ENCODE results near the gene BTBD16.
A peak's percentile ranks its signal among the peaks of the same experiment; 100 is the strongest.

The BTBD16 gene

DNA sequence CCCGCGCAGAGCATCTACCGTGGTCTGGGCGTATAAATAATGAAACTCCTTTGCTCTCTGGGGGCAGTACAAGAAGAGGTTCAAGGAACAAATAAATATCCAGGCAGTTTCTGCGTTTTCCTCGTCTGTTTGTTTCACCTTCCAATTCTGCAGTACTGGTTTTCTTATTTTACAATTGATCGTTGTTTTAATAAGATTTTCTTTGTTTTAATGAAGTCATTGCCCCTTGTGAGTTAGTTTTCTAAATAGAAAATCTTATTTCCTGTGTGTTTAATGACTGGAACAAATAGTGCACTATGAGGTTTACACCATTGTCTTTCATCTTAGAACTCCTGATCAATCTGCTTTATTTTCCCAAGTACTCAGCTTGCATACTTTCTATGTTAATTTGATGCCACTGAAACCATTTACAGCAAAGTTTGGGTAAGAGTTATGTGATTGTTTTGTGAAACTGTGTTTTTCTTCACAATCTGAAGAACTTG is 104.6 kb downstream of the BTBD16 start:
- peaks cover 6% of the 10 kb centered on the region for H3K4me1 ChIP-seq (ENCODE audit: low read length)
- no peaks in the 10 kb centered on the region for H3K79me2 ChIP-seq (ENCODE audit: low read length)
- H2AFZ ChIP-seq (ENCODE audit: low read depth, low read length) = no peak overlapping the region
- H3K36me3 ChIP-seq (replicated peaks; ENCODE audit: low read depth, low read length) = no peaks in the 10 kb centered on the region
- H3K27me3 ChIP-seq (ENCODE audit: low read depth, low read length) = peaks cover 57% of the 10 kb centered on the region
- no peak overlapping the region for H3K9ac ChIP-seq (ENCODE audit: low read length)
- H3K9me3 ChIP-seq (ENCODE audit: insufficient read depth, low read length) = no peaks in the 10 kb centered on the region
- TF ChIP-seq, protein P1, sequence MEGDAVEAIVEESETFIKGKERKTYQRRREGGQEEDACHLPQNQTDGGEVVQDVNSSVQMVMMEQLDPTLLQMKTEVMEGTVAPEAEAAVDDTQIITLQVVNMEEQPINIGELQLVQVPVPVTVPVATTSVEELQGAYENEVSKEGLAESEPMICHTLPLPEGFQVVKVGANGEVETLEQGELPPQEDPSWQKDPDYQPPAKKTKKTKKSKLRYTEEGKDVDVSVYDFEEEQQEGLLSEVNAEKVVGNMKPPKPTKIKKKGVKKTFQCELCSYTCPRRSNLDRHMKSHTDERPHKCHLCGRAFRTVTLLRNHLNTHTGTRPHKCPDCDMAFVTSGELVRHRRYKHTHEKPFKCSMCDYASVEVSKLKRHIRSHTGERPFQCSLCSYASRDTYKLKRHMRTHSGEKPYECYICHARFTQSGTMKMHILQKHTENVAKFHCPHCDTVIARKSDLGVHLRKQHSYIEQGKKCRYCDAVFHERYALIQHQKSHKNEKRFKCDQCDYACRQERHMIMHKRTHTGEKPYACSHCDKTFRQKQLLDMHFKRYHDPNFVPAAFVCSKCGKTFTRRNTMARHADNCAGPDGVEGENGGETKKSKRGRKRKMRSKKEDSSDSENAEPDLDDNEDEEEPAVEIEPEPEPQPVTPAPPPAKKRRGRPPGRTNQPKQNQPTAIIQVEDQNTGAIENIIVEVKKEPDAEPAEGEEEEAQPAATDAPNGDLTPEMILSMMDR (IDR thresholded peaks at IDR 0.05; ENCODE audit: low read depth, low read length) = no peak
- no peak for TF ChIP-seq EZH2phosphoT487 (IDR thresholded peaks at IDR 0.05; ENCODE audit: low read depth)
- peak overlapping the region; percentile 74 for H3K4me3 ChIP-seq (ENCODE audit: low read length)
- no peak overlapping the region for H3K27ac ChIP-seq (ENCODE audit: low read length)
- H4K20me1 ChIP-seq (ENCODE audit: insufficient read depth, low read length) = no peaks in the 10 kb centered on the region; the same call in 1 of the 2 replicates
- H3K4me2 ChIP-seq (ENCODE audit: low read length) = peak overlapping the region; percentile 64

DNA sequence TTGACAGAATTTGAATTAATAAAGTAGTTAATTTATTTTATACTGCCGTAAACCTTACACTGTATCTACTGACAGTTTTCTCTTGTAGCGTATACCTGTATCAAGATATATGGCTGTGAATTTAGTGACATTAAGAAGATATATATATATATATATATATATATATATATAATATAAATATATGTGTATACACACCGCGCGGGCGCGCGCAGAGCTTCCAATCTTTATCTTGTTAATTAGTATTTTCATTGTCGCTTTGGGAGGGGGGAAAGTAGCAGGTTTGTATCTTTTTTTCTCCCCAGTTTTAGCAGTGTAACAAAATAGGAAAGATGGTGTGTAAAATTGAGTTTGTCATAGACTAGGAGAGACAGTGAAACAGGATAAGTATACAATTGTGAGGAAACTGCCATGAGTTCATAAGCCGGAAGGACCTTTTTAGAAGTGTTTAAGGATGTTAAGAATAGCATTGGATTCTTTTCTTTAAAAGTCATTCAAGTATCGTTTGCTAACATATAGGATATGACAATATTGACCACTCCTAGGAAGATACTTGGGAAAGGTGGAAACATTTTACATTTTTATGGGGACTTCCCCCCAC is 105.4 kb downstream of the BTBD16 start:
- no peak for TF ChIP-seq EZH2phosphoT487 (IDR thresholded peaks at IDR 0.05; ENCODE audit: low read depth)
- TF ChIP-seq, protein P1 (IDR thresholded peaks at IDR 0.05; ENCODE audit: low read depth, low read length) = no peak
- Histone ChIP-seq H3K79me2 (ENCODE audit: low read length) (no peaks in the 10 kb centered on the region), H3K36me3 (replicated peaks; ENCODE audit: low read depth, low read length) (no peaks in the 10 kb centered on the region), H3K4me1 (ENCODE audit: low read length) (peaks cover 6% of the 10 kb centered on the region), H3K9ac (ENCODE audit: low read length) (no peak overlapping the region), H3K27me3 (ENCODE audit: low read depth, low read length) (peaks cover 56% of the 10 kb centered on the region), H3K27ac (ENCODE audit: low read length) (no peak overlapping the region), H2AFZ (ENCODE audit: low read depth, low read length) (no peak overlapping the region), H3K4me2 (ENCODE audit: low read length) (no peak overlapping the region), H3K9me3 (ENCODE audit: insufficient read depth, low read length) (no peaks in the 10 kb centered on the region), H4K20me1 (ENCODE audit: insufficient read depth, low read length) (no peaks in the 10 kb centered on the region; the same call in 1 of the 2 replicates), H3K4me3 (ENCODE audit: low read length) (no peak overlapping the region)

DNA sequence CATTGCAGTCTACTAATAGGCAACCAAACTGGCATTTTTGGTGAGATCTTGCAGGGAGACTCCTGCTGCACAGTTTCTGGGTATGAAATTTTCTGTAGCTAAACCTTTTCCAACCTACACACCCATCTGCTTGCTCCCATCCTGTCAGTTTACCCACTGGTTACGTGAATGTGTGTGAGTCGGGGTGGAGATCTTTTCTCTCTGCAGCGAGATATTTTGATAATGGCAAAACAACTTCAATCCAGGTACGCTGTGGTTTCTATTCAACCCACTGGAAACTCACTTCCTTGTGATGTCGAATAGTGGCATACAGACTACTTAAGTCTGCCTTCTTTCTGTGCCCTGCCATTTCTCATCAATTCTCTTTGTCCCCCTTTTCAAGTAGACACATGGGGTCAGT is 107.9 kb downstream of the BTBD16 start:
- H4K20me1 ChIP-seq (ENCODE audit: insufficient read depth, low read length) = no peaks in the 10 kb centered on the region; the same call in 1 of the 2 replicates
- H3K27me3 ChIP-seq (ENCODE audit: low read depth, low read length) = peaks cover 38% of the 10 kb centered on the region
- H3K79me2 ChIP-seq (ENCODE audit: low read length) = no peaks in the 10 kb centered on the region
- H3K9me3 ChIP-seq (ENCODE audit: insufficient read depth, low read length) = no peaks in the 10 kb centered on the region
- H3K4me3 ChIP-seq (ENCODE audit: low read length) = no peak overlapping the region
- no peak overlapping the region for H2AFZ ChIP-seq (ENCODE audit: low read depth, low read length)
- H3K4me2 ChIP-seq (ENCODE audit: low read length) = no peak overlapping the region
- no peak overlapping the region for H3K9ac ChIP-seq (ENCODE audit: low read length)
- peaks cover 6% of the 10 kb centered on the region for H3K4me1 ChIP-seq (ENCODE audit: low read length)
- no peaks in the 10 kb centered on the region for H3K36me3 ChIP-seq (replicated peaks; ENCODE audit: low read depth, low read length)
- H3K27ac ChIP-seq (ENCODE audit: low read length) = no peak overlapping the region
- no peak for TF ChIP-seq EZH2phosphoT487 (IDR thresholded peaks at IDR 0.05; ENCODE audit: low read depth)
- TF ChIP-seq, protein P1 (IDR thresholded peaks at IDR 0.05; ENCODE audit: low read depth, low read length) = no peak

DNA sequence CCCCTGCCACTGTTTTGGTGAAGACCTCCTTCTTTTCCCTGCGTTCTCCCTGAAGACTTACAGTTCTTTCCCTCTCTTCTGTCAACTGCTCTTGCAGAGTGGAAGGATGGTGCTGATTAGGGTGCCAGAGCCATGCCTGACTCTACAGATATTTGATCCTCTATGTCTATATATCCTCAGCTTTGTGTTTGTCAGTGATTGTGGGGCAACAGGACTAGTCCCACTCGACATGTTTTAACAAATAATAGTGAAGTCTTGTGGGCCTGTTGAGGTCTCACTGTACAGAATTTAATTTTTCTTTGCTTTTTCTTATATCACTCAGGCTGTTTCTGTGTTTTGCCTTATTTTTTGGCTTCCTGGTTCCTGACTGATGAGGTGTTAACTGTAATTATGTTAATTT is 108.4 kb downstream of the BTBD16 start:
- Histone ChIP-seq H2AFZ (ENCODE audit: low read depth, low read length) (no peak overlapping the region), H3K4me1 (ENCODE audit: low read length) (peaks cover 6% of the 10 kb centered on the region), H3K79me2 (ENCODE audit: low read length) (no peaks in the 10 kb centered on the region), H3K4me2 (ENCODE audit: low read length) (no peak overlapping the region), H3K9me3 (ENCODE audit: insufficient read depth, low read length) (no peaks in the 10 kb centered on the region), H3K36me3 (replicated peaks; ENCODE audit: low read depth, low read length) (no peaks in the 10 kb centered on the region), H3K27ac (ENCODE audit: low read length) (no peak overlapping the region), H3K9ac (ENCODE audit: low read length) (no peak overlapping the region), H3K4me3 (ENCODE audit: low read length) (no peak overlapping the region), H3K27me3 (ENCODE audit: low read depth, low read length) (peaks cover 38% of the 10 kb centered on the region), H4K20me1 (ENCODE audit: insufficient read depth, low read length) (no peaks in the 10 kb centered on the region; the same call in 1 of the 2 replicates)
- no peak for TF ChIP-seq EZH2phosphoT487 (IDR thresholded peaks at IDR 0.05; ENCODE audit: low read depth)
- TF ChIP-seq, protein P1 (IDR thresholded peaks at IDR 0.05; ENCODE audit: low read depth, low read length) = no peak

Measured in OCI-LY3 (cell line).